Neural progenitor cell (in vitro differentiated cells): Measurements from ENCODE around the gene ADORA2A.

ENCODE experiments used
- EZH2 ChIP-seq: fragments of 200-600 bp; sonication (generic); IDR thresholded peaks from 2 replicates; pipeline ENCODE4 v1.6.1; 2017; ENCODE audit warnings: antibody characterized with exemption, mild to moderate bottlenecking, moderate library complexity
- EZH2phosphoT487 ChIP-seq: fragments of 200-600 bp; sonication (generic); IDR thresholded peaks from 2 replicates; pipeline ENCODE4 v1.6.1; 2017; ENCODE audit warnings: antibody characterized with exemption
- TF ChIP-seq, protein P1 (sequence below): fragments of 200-600 bp; sonication (generic); IDR thresholded peaks from 2 replicates; pipeline ENCODE4 v1.5.1; 2017; ENCODE audit warnings: antibody characterized with exemption, mild to moderate bottlenecking

DNA sequence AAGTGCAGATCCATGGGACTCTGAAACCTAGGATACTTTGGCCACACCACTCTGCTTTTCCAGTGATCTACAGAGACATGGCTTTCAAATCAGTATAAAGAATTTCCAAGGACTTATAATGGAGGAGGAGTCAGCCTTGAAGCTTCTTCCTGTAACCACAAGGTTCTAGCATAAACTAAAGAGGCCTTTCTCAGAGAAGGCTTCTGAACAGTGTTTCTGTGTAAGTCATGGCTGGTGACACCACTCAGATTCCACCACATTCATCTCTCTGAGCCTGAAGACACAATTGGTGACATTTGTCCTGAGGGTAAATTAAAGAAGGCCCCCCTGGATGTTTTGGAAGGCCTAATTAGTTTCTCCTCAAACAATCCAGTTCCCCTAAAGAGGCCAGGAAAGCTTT is 29.0 kb upstream of the ADORA2A start:
- TF ChIP-seq, protein P1, sequence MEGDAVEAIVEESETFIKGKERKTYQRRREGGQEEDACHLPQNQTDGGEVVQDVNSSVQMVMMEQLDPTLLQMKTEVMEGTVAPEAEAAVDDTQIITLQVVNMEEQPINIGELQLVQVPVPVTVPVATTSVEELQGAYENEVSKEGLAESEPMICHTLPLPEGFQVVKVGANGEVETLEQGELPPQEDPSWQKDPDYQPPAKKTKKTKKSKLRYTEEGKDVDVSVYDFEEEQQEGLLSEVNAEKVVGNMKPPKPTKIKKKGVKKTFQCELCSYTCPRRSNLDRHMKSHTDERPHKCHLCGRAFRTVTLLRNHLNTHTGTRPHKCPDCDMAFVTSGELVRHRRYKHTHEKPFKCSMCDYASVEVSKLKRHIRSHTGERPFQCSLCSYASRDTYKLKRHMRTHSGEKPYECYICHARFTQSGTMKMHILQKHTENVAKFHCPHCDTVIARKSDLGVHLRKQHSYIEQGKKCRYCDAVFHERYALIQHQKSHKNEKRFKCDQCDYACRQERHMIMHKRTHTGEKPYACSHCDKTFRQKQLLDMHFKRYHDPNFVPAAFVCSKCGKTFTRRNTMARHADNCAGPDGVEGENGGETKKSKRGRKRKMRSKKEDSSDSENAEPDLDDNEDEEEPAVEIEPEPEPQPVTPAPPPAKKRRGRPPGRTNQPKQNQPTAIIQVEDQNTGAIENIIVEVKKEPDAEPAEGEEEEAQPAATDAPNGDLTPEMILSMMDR, result no peak
- TF ChIP-seq EZH2phosphoT487 (no peak), EZH2 (no peak)
